ENCODE data around the gene ZNF75A. TPM values are rescaled to one million over a fixed set of nuclear protein-coding genes. Genes with fewer than 3 reads are reported as not detected.

The ZNF75A gene
- total RNA-seq, 1 donor from 2014 or later: 33.5 TPM

DNA sequence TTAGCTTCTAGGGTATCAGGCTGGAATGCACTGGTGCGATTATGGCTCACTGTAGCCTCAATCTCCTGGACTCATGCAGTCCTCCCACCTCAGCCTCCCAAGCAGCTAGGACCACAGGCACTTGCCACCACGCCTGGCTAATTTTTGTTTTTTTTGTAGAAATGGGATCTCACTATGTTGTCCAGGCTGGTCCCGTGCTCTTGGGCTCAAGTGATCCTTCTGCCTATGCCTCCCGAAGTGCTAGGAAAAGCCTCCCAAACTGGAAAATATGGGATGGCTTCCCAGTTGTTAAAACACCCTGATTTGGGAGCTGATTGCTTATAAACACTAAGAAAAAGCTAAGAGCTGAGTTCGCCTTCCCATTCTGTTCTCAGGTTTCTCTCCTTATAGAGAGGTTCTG lies 28.6 kb upstream of the ZNF75A start:
- Mint-ChIP-seq H3K4me3 (no peak overlapping the region), H3K9me3 (no peaks in the 10 kb centered on the region), H3K36me3 (ENCODE audit: low read depth) (no peaks in the 10 kb centered on the region), H3K4me1 (no peaks in the 10 kb centered on the region), H3K27ac (no peak overlapping the region), H3K27me3 (peaks cover 5% of the 10 kb centered on the region)
- DNase-seq: no peak
- intact Hi-C loops (cut with micrococcal nuclease): no loop called here

DNA sequence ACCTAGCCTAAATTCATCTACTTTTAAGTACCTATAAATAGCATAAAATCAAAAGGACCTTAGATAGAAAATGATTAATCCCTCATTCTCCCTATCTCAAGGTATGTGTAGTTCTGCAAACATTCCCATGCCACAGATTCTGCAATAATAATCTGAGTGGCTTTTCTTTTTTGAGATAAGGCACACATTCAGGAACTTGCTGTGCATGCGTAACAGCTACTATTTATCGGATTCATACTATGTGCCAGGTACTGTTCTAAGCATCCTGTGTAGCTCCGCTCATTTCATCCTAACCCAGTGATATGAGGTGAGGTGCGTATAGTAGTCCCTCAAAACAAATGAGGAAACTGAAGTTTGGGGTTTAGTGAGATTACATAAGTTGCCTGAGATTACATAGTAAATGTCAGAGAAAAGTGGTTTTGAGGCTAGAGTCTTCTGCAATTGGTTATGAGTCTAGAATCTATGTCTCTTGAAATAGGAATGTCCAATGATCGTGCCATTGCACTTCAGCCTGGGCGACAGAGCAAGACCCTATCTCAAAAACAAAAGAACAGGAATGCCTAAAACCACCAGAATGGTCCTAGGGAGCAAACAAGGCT lies 24.0 kb upstream of the ZNF75A start:
- Mint-ChIP-seq H3K4me1 (peaks cover 18% of the 10 kb centered on the region), H3K27ac (no peak overlapping the region), H3K9me3 (peaks cover 9% of the 10 kb centered on the region), H3K27me3 (peaks cover 6% of the 10 kb centered on the region), H3K4me3 (peak overlapping the region; percentile 35), H3K36me3 (ENCODE audit: low read depth) (peaks cover 26% of the 10 kb centered on the region)
- DNase-seq: no peak
- intact Hi-C loops (cut with micrococcal nuclease): loop anchor here (5.0 to 10.0 kb wide), 2 partner anchors 129 to 257 kb away; partner anchors contain the start of genes HCFC1R1, THOC6 and TNFRSF12A

DNA sequence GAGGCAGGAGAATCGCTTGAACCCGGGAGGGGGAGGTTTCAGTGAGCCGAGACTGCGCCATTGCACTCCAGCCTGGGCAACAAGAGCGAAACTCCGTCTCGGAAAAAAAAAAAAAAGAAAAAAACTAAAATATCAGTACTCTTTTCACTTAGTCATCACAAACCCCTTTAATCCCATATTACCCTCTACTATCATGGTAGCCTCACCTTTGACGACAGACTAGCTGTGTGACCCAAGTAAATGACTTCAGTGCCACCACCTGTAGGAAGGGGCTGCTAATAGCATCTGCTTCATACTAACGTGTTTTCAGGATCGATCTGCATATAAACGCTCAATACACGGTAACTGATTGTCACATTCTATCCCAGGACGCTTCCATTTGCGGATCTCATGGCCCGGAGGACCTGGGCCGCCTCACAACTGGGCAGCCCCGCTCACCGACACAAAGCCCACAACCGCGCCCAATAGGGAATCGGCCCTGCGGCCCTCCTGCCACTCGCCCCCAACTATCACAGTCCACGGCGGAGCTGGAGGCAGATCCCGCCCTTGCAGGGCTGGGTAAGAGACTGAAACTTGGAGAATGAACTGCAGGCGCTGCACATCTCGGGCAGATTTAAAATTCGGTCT lies 23.1 kb upstream of the ZNF75A start:
- peaks cover 6% of the 10 kb centered on the region for H3K27me3 Mint-ChIP-seq
- peak overlapping the region; percentile 88 for H3K4me3 Mint-ChIP-seq
- peaks cover 18% of the 10 kb centered on the region for H3K4me1 Mint-ChIP-seq
- peaks cover 9% of the 10 kb centered on the region for H3K9me3 Mint-ChIP-seq
- intact Hi-C loops (cut with micrococcal nuclease): loop anchor here (2.0 to 10.0 kb wide), 4 partner anchors 130 to 257 kb away; partner anchors contain the start of genes CLUAP1, HCFC1R1, THOC6 and TNFRSF12A
- H3K27ac Mint-ChIP-seq: peak overlapping the region; percentile 98
- H3K36me3 Mint-ChIP-seq (ENCODE audit: low read depth): peaks cover 35% of the 10 kb centered on the region
- DNase-seq: no peak

DNA sequence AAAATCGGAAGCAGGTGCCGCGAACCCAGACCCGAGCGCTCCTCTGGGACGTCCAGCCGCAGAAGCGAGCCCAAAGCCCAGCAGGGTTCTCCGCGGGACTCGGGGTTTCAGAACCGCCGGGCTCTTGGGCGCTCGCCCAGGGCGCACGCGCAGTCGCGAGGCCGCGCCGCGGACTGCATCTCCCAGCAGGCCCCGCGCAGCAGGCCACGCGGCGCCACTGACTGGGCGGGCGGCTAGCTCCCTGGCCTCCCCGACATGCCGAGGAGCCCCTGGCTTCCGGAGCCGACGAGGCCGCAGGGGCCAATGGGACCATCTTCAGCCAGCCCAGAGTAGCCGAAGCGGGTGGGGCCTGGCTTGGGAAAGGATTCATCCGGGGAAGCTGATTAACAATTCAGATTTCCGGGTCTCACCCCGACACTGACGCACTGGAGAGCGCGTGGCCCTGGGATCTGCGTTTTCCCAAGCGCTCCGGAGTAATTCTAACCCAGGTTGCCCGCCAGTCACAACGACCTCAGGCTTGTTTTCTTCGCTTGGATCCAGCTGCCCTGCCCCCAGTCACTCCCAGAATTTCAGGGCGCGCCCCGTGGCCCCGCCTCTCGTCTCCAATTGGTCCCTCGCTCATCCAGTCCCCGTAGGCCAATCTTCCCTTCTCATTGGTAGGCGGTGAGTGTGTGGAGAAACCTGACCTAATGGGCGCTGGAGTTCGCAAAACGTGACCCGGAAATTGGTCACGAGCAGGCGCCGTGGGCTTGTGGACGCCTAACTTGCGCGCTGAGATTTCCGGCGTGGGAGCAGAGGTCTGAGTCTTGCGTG lies 22.4 kb upstream of the ZNF75A start, which contains the start of gene ZNF263:
Gene ZNF263, plus strand, starts transcription at position 762 of the 813 bp plus-strand sequence. CDS start 328 bp downstream, outside the sequence.
- H3K27ac Mint-ChIP-seq: peak within 1 kb of the TSS; percentile 98
- peaks cover 43% of the 10 kb centered on the region for H3K36me3 Mint-ChIP-seq (ENCODE audit: low read depth)
- intact Hi-C loops (cut with micrococcal nuclease): loop anchor here (1.0 to 10.0 kb wide), 7 partner anchors 19 to 258 kb away; partner anchors contain the start of genes CLUAP1, HCFC1R1, THOC6 and TIGD7
- peaks cover 9% of the 10 kb centered on the region for H3K9me3 Mint-ChIP-seq
- peaks cover 4% of the 10 kb centered on the region for H3K27me3 Mint-ChIP-seq
- peaks cover 18% of the 10 kb centered on the region for H3K4me1 Mint-ChIP-seq
- H3K4me3 Mint-ChIP-seq: peak within 1 kb of the TSS; percentile 88
- DNase-seq: peak; percentile 98

DNA sequence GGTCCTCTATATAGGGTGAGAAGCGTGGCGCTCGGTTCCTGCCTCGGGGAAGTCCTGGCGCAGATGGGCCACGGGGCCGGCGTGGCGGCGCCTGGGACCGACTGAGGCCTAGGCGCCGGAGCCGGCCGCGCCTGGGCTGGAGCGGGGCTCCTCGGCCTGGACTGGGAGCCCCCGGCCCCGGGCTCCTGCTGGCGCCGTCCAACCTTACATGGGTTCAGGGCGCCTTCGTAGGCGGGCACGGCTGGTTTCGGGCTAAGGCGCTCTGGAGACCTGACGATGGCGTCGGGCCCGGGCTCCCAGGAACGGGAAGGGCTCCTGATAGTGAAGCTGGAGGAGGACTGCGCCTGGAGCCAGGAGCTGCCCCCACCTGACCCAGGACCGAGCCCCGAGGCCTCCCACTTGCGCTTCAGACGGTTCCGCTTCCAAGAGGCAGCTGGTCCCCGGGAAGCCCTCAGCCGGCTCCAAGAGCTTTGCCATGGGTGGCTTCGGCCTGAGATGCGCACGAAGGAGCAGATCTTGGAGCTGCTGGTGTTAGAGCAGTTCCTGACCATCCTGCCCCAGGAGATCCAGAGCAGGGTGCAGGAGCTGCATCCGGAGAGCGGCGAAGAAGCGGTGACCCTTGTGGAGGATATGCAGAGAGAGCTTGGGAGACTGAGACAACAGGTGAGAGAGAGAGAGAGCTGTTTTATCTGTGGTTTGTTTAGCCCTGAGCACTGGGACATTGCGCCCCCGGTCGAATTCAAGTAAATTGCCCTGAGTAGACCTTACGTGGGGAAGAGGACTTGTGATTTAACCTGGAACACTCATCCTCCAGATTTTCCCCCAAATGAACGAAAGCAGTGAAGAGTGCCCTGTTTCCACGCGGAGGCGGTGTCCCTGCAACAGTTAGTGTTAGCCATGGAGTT lies 21.5 kb upstream of the ZNF75A start:
- peaks cover 2% of the 10 kb centered on the region for H3K27me3 Mint-ChIP-seq
- intact Hi-C loops (cut with micrococcal nuclease): loop anchor here (1.0 to 10.0 kb wide), 7 partner anchors 19 to 259 kb away; partner anchors contain the start of genes CLUAP1, HCFC1R1, THOC6 and TIGD7
- peaks cover 9% of the 10 kb centered on the region for H3K9me3 Mint-ChIP-seq
- peaks cover 51% of the 10 kb centered on the region for H3K36me3 Mint-ChIP-seq (ENCODE audit: low read depth)
- DNase-seq: no peak
- peaks cover 18% of the 10 kb centered on the region for H3K4me1 Mint-ChIP-seq
- peak overlapping the region; percentile 98 for H3K27ac Mint-ChIP-seq
- peak overlapping the region; percentile 88 for H3K4me3 Mint-ChIP-seq

DNA sequence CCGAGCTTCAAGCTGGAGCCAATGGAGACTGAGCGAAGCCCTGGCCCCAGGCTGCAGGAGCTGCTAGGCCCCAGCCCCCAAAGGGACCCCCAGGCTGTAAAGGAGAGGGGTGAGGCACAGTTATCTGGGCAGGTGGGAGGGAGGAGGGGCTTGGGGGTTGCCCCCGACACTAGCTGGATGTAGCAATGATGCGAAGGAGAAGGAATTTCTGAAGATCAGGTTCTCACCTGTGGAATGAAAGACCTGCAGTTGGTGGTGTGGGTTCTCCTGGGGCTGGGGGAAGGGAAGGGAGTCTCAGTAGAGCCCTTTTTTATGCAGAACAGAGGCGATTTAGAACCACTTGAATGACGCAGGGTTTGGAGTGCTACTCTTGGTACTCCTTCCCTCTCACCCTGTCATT lies 20.2 kb upstream of the ZNF75A start:
- Mint-ChIP-seq H3K27ac (no peak overlapping the region), H3K4me1 (peaks cover 18% of the 10 kb centered on the region), H3K36me3 (ENCODE audit: low read depth) (peaks cover 65% of the 10 kb centered on the region), H3K27me3 (peaks cover 2% of the 10 kb centered on the region), H3K9me3 (peaks cover 10% of the 10 kb centered on the region), H3K4me3 (peak overlapping the region; percentile 88)
- no peak for DNase-seq
- intact Hi-C loops (cut with micrococcal nuclease): loop anchor here (10.0 kb wide), 1 partner anchor 260 kb away; the partner anchor contains the start of genes HCFC1R1, THOC6 and TNFRSF12A

DNA sequence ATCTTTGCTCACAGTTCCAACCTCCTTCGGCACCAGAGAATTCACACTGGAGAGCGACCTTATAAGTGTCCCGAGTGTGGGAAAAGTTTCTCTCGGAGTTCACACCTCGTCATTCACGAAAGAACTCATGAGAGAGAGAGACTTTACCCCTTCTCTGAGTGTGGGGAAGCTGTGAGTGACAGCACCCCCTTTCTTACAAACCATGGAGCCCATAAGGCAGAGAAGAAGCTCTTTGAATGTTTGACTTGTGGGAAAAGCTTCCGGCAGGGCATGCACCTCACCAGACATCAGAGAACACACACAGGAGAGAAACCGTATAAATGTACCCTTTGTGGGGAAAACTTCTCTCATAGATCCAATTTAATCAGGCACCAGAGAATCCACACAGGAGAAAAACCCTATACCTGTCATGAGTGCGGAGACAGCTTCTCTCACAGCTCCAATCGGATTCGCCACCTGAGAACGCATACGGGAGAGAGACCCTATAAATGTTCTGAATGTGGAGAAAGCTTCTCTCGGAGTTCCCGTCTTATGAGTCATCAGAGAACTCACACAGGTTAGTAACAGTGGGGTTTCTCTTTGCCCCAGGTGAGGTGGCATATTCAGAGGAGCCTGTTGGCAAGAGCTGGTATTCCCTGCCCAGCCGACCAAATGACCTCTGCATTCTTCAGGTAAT lies 15.2 kb upstream of the ZNF75A start:
- Mint-ChIP-seq H3K4me1 (peaks cover 5% of the 10 kb centered on the region), H3K9me3 (peaks cover 34% of the 10 kb centered on the region), H3K27ac (no peak overlapping the region), H3K27me3 (no peaks in the 10 kb centered on the region), H3K36me3 (ENCODE audit: low read depth) (peaks cover 93% of the 10 kb centered on the region), H3K4me3 (no peak overlapping the region)
- no peak for DNase-seq
- intact Hi-C loops (cut with micrococcal nuclease): loop anchor here (10.0 kb wide), 1 partner anchor 265 kb away; the partner anchor contains the start of genes HCFC1R1, THOC6 and TNFRSF12A

DNA sequence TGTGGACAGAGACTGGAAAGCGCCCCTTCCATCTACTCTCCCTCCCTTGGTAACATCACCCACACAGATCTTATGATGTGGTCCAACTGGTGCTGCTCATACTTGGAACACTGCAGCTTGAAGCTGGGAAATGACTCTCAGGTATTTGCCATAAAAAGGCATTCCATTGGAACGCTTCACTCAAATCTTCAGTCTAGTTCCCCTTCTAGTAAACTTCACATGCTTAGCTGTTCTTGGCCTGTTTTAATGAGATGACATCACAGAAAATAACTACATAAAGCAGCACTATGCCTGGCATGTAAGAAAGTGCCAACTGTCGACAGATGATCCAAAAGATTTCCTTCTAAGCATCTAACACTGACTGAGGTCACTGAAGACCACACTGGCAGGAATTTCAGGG lies 12.7 kb upstream of the ZNF75A start:
- Mint-ChIP-seq H3K4me1 (no peaks in the 10 kb centered on the region), H3K4me3 (no peak overlapping the region), H3K9me3 (peaks cover 45% of the 10 kb centered on the region), H3K27ac (no peak overlapping the region), H3K36me3 (ENCODE audit: low read depth) (peaks cover 84% of the 10 kb centered on the region), H3K27me3 (no peaks in the 10 kb centered on the region)
- DNase-seq: no peak
- intact Hi-C loops (cut with micrococcal nuclease): no loop called here

DNA sequence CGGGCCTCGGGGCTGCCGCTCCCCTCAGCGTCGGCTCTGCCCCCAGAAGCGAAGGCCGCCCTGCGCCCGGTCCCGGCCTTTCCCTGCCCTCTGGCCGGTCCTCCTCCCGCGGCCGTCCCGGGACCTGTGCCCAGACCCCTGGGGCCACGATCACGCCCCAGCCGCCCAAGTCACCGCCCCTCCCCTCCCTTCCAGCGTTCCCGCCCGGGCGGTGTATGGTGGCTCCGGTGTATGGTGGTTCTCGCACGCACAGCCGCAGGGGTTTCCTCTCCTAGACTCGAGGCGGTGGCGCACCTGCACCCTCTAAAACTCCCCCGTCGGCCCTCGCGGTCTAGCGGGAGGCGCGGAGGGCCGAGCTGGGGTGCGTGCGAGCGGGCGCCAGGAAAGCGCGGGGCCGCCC lies 10.1 kb upstream of the ZNF75A start:
- intact Hi-C loops (cut with micrococcal nuclease): no loop called here
- Mint-ChIP-seq H3K9me3 (peaks cover 53% of the 10 kb centered on the region), H3K4me3 (no peak overlapping the region), H3K36me3 (ENCODE audit: low read depth) (peaks cover 76% of the 10 kb centered on the region), H3K27me3 (no peaks in the 10 kb centered on the region), H3K27ac (no peak overlapping the region), H3K4me1 (no peaks in the 10 kb centered on the region)
- DNase-seq: no peak

DNA sequence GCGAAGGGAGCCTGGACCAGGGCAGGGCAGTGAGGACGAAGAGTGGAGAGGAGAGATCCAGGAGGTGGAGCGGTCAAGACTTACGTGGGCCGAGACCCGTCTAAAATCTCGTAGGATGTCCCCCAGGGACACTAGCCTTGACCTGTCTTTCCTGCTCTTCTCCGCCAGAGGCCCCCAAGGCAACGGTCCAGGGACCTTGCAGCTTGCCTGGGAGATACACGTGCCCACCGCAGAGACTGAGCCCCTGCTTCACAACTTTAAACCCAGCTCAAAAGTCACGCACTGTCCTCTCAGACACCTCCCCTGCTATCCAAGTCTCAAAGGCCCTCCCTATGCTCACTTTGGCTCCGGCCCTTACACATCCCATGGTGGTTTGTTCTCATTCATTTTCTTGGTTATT lies 9.5 kb upstream of the ZNF75A start:
- H3K36me3 Mint-ChIP-seq (ENCODE audit: low read depth): peaks cover 76% of the 10 kb centered on the region
- peaks cover 50% of the 10 kb centered on the region for H3K9me3 Mint-ChIP-seq
- H3K4me1 Mint-ChIP-seq: no peaks in the 10 kb centered on the region
- intact Hi-C loops (cut with micrococcal nuclease): no loop called here
- H3K27me3 Mint-ChIP-seq: no peaks in the 10 kb centered on the region
- no peak overlapping the region for H3K4me3 Mint-ChIP-seq
- DNase-seq: no peak
- H3K27ac Mint-ChIP-seq: no peak overlapping the region

DNA sequence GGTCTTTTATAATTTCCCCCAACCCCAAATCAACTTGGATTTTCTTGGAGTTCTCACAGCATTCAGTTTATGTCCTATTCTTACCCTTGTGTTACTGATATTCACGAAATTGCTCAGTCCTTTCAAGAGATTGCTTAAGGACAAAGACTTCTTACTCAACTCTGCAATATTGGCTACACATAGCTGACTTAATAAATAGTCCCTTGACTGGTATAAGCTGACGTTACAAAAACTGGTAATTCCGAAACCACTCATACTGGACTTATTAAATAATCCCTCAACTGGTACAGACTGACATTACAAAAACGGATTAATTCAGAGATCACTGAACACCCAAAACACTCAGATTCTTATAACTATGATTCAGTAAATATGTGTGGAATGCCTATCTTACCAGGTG lies 927 bp upstream of the ZNF75A start:
- Mint-ChIP-seq H3K9me3 (peaks cover 21% of the 10 kb centered on the region), H3K27ac (peak overlapping the region; percentile 79), H3K4me3 (peak overlapping the region; percentile 80), H3K4me1 (peaks cover 7% of the 10 kb centered on the region), H3K27me3 (no peaks in the 10 kb centered on the region), H3K36me3 (ENCODE audit: low read depth) (peaks cover 72% of the 10 kb centered on the region)
- intact Hi-C loops (cut with micrococcal nuclease): loop anchor here (10.0 kb wide), 1 partner anchor 110 kb away; no protein-coding TSS in a partner anchor
- no peak for DNase-seq

DNA sequence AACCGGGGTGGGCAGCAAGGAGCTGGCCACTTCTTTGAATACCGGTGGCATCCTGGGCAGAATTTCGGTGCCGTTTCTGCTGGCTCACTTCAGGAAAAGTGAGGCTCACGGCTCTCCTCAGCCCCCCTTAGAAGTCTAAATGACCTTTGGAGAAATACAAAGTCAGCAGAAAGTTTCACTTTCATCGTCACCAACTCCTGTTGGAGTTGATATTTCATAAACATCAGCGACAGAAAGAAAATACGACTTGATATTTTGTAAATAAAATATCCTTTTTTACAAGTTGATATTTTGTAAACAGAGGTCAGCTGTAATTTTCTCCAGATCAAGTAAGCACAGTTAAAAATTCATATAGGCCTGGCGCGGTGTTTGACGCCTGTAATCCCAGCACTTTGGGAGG lies 781 bp downstream of the ZNF75A start:
- H3K27ac Mint-ChIP-seq: peak overlapping the region; percentile 79
- H3K27me3 Mint-ChIP-seq: no peaks in the 10 kb centered on the region
- peaks cover 72% of the 10 kb centered on the region for H3K36me3 Mint-ChIP-seq (ENCODE audit: low read depth)
- DNase-seq: no peak
- peaks cover 11% of the 10 kb centered on the region for H3K9me3 Mint-ChIP-seq
- peak overlapping the region; percentile 80 for H3K4me3 Mint-ChIP-seq
- intact Hi-C loops (cut with micrococcal nuclease): loop anchor here (5.0 to 10.0 kb wide), 2 partner anchors 111 to 154 kb away; no protein-coding TSS in a partner anchor
- H3K4me1 Mint-ChIP-seq: peaks cover 7% of the 10 kb centered on the region
